Measurements from ENCODE around the gene ACAN. TPM values are rescaled to one million over a fixed set of nuclear protein-coding genes. Genes with fewer than 3 reads are reported as not detected.

The ACAN gene
- total RNA-seq, 1 donor from 2014 or later = 8.3 TPM

- DNase-seq = no peak
These were observed 40.1 kb downstream of the ACAN start for GRCh38 chr15:88843334-88843733.

- DNase-seq = no peak
These were observed 41.6 kb downstream of the ACAN start for GRCh38 chr15:88844749-88845386.

GRCh38 chr15:88845616-88846015, 42.4 kb downstream of the ACAN start:
- no peak for DNase-seq

GRCh38 chr15:88847144-88847543, 43.9 kb downstream of the ACAN start:
- no peak for DNase-seq

GRCh38 chr15:88848203-88848602, 45.0 kb downstream of the ACAN start:
- DNase-seq = no peak

GRCh38 chr15:88849376-88850072, 46.3 kb downstream of the ACAN start:
- no peak for DNase-seq

GRCh38 chr15:88852476-88852875, 49.2 kb downstream of the ACAN start:
- no peak for DNase-seq

GRCh38 chr15:88858934-88859333, 55.7 kb downstream of the ACAN start:
- no peak for DNase-seq

- DNase-seq = no peak
These were observed 56.3 kb downstream of the ACAN start for GRCh38 chr15:88859550-88859949.

GRCh38 chr15:88860212-88860611, 57.0 kb downstream of the ACAN start:
- no peak for DNase-seq

- no peak for DNase-seq
These were observed 60.2 kb downstream of the ACAN start for GRCh38 chr15:88863412-88863811.

GRCh38 chr15:88864861-88865497, 61.7 kb downstream of the ACAN start:
- DNase-seq = no peak

GRCh38 chr15:88865498-88866099, 62.4 kb downstream of the ACAN start:
- no peak for DNase-seq

- DNase-seq = no peak
These were observed 63.2 kb downstream of the ACAN start for GRCh38 chr15:88866295-88866881.

- DNase-seq = no peak
These were observed 68.1 kb downstream of the ACAN start for GRCh38 chr15:88871313-88871712.

GRCh38 chr15:88872106-88872505, 68.9 kb downstream of the ACAN start:
- no peak for DNase-seq

- no peak for DNase-seq
These were observed 69.5 kb downstream of the ACAN start for GRCh38 chr15:88872706-88873105.

GRCh38 chr15:88873786-88874185, 70.5 kb downstream of the ACAN start:
- DNase-seq = no peak

GRCh38 chr15:88874275-88874674, 71.0 kb downstream of the ACAN start:
- DNase-seq = no peak

GRCh38 chr15:88874684-88875083, 71.4 kb downstream of the ACAN start:
- no peak for DNase-seq

- DNase-seq = no peak
These were observed 73.3 kb downstream of the ACAN start for GRCh38 chr15:88876573-88876972.

- DNase-seq = no peak
These were observed 74.2 kb downstream of the ACAN start for GRCh38 chr15:88877415-88877814.

- no peak for DNase-seq
These were observed 74.7 kb downstream of the ACAN start for GRCh38 chr15:88877906-88878305.

Measured in skin of body (tissue), 2 donors.